ENCODE measurements around the gene UFL1. TPM values are rescaled to one million over a fixed set of nuclear protein-coding genes. Genes with fewer than 3 reads are reported as not detected.

UFL1 gene
- total RNA-seq, 1 experiment from 2014 or later: 13.7 TPM

DNA sequence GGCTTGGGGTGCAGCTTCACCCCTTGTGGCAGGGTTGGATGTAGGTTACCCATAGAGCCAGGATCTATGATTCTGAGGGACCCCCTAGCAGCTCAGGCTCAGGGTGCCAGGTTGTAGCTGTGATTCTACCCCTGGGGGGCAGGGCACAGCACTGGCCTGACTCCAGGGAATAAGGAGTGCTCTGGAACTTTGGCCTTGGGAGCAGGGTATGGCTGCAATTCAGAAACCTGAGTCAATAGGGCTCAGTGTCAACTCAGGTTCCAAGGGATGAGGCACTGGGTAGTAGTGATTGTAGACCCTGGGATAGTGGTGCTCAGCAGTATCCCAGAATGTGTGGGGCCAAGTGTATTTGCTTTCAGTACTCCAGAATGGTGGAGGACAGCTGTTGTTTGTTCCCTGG lies 49.9 kb downstream of the UFL1 start:
- ChIA-PET POLR2A (no interaction called here), CTCF (interaction anchor here (0.5 kb wide), 1 partner anchor 265 kb away, joined by 4 read pairs; no protein-coding TSS in a partner anchor)
- TF ChIP-seq TCF7L2 (IDR thresholded peaks at IDR 0.05; ENCODE audit: low read depth, low read length): no peak
- TF ChIP-seq, protein P1, sequence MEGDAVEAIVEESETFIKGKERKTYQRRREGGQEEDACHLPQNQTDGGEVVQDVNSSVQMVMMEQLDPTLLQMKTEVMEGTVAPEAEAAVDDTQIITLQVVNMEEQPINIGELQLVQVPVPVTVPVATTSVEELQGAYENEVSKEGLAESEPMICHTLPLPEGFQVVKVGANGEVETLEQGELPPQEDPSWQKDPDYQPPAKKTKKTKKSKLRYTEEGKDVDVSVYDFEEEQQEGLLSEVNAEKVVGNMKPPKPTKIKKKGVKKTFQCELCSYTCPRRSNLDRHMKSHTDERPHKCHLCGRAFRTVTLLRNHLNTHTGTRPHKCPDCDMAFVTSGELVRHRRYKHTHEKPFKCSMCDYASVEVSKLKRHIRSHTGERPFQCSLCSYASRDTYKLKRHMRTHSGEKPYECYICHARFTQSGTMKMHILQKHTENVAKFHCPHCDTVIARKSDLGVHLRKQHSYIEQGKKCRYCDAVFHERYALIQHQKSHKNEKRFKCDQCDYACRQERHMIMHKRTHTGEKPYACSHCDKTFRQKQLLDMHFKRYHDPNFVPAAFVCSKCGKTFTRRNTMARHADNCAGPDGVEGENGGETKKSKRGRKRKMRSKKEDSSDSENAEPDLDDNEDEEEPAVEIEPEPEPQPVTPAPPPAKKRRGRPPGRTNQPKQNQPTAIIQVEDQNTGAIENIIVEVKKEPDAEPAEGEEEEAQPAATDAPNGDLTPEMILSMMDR (IDR thresholded peaks at IDR 0.05): no peak
- no peak for TF ChIP-seq POLR2AphosphoS5 (IDR thresholded peaks at IDR 0.05; ENCODE audit: low read depth, low read length)
- Histone ChIP-seq H3K27ac (ENCODE audit: low read length) (no peak overlapping the region), H3K9me3 (ENCODE audit: control insufficient read depth, insufficient read depth, low read depth, low read length) (peaks cover 8% of the 10 kb centered on the region; the same call in 1 of the 2 replicates), H3K36me3 (ENCODE audit: control insufficient read depth, insufficient read depth, low read length) (no peaks in the 10 kb centered on the region), H3K4me3 (ENCODE audit: low read depth in 2 of 2, low read length in 2 of 2) (no peak overlapping the region), H3K27me3 (ENCODE audit: control insufficient read depth, insufficient read depth, low read length) (no peaks in the 10 kb centered on the region), H3K4me1 (ENCODE audit: control insufficient read depth, insufficient read depth, low read length) (no peaks in the 10 kb centered on the region)
- ATAC-seq (no peak), DNase-seq (ENCODE audit: low read depth, low spot score) (no peak)
- in situ Hi-C loops (cut with HindIII; ENCODE audit: low pct_unique_long_range_greater_than_20kb, low sequenced_read_pairs): no loop called here
- intact Hi-C loops (cut with micrococcal nuclease; ENCODE audit: unreplicated experiment): no loop called here
- no TSS peak for BruUV-seq (replicated peaks)

GRCh38 chr6:96575359-96575758 lies 53.8 kb downstream of the UFL1 start:
- DNase-seq (ENCODE audit: low read depth, low spot score) (no peak), ATAC-seq (no peak)
- in situ Hi-C loops (cut with HindIII; ENCODE audit: low pct_unique_long_range_greater_than_20kb, low sequenced_read_pairs) (no loop called here), intact Hi-C loops (cut with micrococcal nuclease; ENCODE audit: unreplicated experiment) (no loop called here)
- Histone ChIP-seq H3K4me3 (ENCODE audit: low read depth in 2 of 2, low read length in 2 of 2) (no peak overlapping the region), H3K27ac (ENCODE audit: low read length) (no peak overlapping the region), H3K27me3 (ENCODE audit: control insufficient read depth, insufficient read depth, low read length) (no peaks in the 10 kb centered on the region), H3K36me3 (ENCODE audit: control insufficient read depth, insufficient read depth, low read length) (no peaks in the 10 kb centered on the region), H3K9me3 (ENCODE audit: control insufficient read depth, insufficient read depth, low read depth, low read length) (no peaks in the 10 kb centered on the region; the same call in 1 of the 2 replicates), H3K4me1 (ENCODE audit: control insufficient read depth, insufficient read depth, low read length) (no peaks in the 10 kb centered on the region)
- ChIA-PET CTCF (no interaction called here), POLR2A (no interaction called here)
- no TSS peak for BruUV-seq (replicated peaks)
- TF ChIP-seq POLR2AphosphoS5 (IDR thresholded peaks at IDR 0.05; ENCODE audit: low read depth, low read length): no peak
- TF ChIP-seq SIN3A (IDR thresholded peaks at IDR 0.05; ENCODE audit: borderline replicate concordance, insufficient read depth, low read depth, low read length): no peak
- TF ChIP-seq, protein P1 (IDR thresholded peaks at IDR 0.05): no peak
- no peak for TF ChIP-seq TCF7L2 (IDR thresholded peaks at IDR 0.05; ENCODE audit: low read depth, low read length)
- TF ChIP-seq REST (IDR thresholded peaks at IDR 0.05; ENCODE audit: insufficient read depth in 1 of 2, low read depth in 2 of 2, low read length in 1 of 2): no peak
